Measurements from ENCODE around the gene HDLBP.
"Not testable (repeated sequence)": the region's sequence is repeated elsewhere in the genome, so short reads cannot be mapped to it uniquely, and the experiment has no call there.

Gene HDLBP

DNA sequence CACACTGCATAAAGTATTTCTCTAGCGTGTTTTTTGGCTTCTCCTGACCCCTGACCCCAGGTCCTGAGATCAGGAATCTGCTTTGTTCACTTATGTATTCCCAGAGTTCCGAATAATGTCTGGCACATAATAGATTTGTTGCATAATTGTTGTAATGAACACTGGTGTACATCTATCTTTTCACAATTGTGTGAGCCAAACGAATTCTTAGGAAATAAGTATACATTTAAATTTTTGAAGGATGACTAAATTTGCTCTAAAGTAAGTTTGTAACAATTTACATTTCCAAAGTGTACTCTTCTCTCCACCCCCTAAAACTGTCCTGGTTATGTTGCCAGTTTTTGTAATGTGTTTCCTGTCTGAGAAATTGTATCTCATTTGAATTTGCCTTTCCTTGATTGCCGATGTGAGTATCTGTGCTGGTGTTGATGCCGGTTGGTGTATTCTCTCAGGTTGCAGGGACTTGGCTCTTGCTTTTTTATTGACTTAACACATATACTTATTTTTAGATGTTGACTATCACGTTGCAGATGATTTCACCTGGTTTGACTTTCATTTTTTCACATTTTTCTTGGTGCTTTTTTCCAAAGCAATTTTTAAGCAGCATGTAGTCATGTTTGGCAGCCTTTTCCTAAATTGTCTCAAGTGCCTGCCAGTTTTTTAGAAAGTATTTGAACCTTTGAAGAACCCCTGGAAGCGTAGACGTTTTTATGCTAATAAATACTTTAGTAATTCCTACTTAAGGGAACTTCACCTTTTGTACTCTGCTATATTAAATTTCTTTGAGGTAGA is 24.6 kb upstream of the HDLBP start:
- no peak for DNase-seq (ENCODE audit: low read depth in 2 of 2)

DNA sequence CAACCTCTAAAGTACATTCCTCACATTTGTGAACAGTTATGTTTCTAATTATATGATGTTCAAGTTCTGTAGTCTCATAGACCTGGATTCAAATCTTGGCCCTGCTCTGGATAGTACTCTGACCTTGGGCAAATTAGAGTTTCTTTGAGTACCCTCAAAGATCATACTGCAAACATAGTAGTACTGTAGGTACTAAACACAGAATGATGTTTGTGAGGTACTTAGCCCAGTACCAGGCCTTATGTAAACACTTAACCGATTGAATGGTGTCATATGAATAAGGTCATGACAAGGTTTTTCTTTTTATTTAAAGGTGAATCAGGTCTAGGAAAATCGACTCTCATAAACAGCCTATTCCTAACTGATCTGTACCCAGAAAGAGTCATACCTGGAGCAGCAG is 19.3 kb upstream of the HDLBP start:
- no peak for DNase-seq (ENCODE audit: low read depth in 2 of 2)

DNA sequence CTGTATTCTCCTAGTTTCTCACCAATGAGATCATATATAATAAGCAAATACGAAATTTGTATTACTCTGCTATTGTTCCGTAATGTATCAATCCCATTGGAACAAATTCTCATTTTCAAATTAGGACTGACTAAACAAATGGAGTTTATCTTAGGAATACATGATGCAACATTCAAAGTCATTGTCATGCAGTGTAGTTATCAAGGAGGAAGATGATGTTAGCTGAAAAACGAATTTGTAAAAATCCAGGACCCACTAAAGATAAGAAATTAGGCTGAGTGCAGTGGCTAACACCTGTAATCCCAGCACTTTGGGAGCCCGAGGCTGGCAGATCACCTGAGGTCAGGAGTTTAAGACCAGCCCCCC is 15.1 kb upstream of the HDLBP start:
- DNase-seq (ENCODE audit: low read depth in 2 of 2): no peak

DNA sequence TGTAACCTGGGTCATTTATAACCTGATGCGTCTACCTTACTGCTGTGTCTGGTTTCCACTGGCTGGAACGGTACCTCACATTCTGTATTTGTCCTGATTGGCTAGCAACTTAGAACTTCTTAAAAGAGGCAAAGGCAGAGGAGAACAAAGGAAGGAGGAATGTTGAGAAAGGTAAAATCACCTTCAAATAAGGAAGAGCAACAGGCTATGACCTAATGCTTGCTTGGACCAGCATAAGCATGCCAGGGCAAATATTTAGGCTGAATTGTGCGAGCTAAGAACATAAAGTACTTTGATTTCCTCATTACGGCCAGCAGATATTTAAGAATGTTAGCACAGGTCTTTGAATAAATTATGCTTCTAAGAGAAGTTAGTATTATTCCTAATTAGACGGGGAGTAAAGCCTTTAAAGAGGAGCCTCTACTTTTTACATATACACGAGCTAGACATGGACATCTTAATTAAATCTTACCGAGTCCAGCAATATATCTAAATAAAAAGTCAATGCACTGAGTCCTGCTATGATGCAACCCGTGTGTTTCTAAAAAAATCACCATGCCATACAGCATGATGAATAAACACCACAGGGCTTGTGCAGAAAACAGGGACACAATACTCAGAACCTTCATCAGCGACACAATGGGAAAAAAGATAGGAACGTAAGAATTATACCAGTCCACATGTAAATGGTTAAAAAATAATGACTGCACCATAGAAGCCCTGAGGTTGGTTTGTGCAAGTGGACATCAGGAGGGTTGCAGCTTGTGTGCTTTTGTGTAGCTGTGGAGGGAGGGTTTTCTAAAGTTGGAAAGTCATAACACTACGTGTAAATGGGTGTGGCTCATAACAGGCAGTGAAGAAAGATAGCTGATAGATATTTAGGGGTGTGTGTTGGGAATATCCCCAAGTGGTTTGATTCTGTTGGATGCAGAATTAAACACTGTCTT is 14.5 kb upstream of the HDLBP start:
- no peak for DNase-seq (ENCODE audit: low read depth in 2 of 2)

DNA sequence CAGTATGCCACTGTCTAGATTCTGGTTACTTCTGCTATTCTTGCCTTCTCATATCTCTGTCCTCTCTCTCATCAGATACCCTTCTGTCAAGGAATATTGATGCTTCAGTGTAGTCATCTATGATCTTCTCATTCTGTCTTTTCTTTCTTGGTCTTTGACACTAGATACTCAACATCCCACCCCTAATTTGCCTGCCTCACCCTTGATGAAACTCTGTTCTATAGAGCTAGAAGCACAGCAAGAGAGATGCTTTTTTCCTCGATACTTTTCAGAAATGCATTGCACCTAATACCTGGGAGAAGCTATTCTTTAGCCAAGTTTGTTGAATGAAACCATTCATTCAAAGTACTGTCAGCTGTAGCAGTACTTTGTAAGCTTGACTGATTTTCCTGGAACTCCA is 9.8 kb upstream of the HDLBP start:
- DNase-seq (ENCODE audit: low read depth in 2 of 2): no peak

DNA sequence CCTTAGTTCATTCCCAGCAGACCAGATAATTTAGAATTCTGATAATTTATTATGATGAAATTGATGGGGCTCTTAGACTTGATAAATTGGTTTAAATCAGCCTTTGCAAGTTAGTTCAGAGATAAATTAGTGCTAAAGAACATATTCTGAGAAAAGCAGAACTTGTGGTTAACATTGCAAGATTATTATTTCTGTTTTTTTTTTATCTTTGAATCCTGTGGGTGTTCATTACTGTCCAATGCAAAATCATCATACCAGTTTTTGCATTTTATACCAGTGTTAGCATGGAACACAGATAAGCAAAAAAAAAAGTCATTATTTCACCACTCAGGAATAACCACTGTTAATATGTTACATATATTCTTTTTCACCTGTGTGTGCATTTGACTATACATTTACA is 9.3 kb upstream of the HDLBP start:
- no peak for DNase-seq (ENCODE audit: low read depth in 2 of 2)

DNA sequence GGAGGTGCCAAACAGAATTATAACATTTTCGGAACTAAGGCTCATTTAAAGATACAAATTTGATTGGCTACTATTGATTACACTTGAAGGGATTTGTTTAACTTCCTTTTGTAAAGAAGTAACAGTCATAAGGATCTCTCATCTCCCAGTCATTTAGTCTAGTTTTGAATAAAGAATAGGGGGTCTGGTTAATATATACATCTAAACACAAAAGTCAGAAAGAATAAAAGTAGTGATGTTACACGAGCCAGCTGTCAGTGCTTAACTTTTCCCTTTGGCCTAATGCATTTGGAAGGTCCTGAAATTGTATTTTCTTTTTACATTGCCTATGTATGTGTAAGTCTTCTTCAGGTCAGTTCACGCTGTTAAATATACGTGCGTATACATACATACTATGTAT is 8.3 kb upstream of the HDLBP start:
- no peak for DNase-seq (ENCODE audit: low read depth in 2 of 2)

DNA sequence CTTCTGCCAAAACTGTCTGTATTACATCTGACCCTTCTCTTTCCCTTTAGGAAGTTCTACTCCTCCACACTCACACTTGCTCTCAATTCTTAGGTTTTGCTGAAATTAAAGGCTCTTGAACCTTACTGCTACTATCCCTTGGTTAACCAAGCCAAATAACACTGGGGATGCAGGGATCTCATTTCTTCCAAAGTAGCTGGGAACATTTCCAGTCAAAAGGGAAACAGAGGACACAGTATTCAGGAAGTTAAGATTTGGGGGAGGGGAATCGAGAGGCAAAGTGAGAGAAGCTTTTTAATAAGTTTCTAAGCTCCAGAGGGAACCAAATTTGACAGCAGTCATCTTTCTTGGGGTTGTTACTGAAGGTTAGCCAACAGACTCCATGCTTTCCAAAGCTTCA is 6.4 kb upstream of the HDLBP start:
- DNase-seq (ENCODE audit: low read depth in 2 of 2): no peak

DNA sequence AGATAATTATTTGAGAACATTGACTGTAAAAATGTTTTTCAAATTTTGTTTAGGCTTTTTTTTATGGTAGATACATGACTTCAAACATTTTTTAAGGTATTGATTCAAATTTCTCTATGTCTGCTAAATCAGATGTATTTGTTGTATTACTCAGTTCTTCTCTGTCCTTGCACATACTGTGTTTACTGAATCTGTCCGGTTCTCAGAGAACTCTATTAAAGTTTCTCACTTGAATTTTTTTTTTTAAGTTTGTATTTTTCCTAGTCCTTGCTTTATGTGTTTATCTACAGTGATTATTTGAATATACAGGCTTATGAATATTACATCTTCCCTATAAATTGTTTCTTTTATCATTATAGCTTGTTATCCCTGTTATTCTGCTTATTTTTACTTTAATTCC is 5.6 kb upstream of the HDLBP start:
- DNase-seq (ENCODE audit: low read depth in 2 of 2): no peak

DNA sequence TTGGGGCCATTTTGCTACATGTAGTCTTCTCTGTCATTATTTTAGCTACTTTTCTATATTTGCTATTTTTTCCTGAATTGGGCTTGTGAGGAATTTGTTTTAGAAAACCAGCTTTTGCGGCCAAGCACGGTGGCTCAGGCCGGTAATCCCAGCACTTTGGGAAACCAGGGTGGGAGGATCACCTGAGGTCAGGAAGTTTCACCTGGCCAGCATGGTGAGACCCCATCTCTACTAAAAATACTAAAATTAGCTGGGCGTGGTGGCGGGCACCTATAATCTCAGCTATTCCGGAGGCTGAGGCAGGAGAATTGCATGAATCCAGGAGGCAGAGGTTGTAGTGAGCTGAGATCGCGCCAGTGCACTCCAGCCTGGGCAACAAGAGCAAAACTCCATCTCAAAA is 4.9 kb upstream of the HDLBP start:
- no peak for DNase-seq (ENCODE audit: low read depth in 2 of 2)

DNA sequence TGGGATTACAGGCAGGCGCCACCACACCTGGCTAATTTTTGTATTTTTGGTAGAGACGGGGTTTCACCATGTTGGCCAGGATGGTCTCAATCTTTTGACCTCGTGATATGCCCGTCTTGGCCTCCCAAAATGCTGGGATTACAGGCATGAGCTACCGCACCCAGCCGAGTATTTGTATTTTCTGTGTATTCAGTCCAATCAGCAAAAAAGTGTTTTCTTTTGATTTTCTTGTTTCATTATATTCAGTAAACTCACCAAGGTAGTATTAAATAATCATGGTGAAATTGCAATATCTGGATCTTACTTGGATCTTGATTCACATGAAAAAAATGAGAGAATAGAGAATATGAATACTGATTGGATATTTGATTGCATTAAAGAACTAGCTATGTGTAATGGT is 3.4 kb upstream of the HDLBP start:
- not testable (repeated sequence) for DNase-seq (ENCODE audit: low read depth in 2 of 2)

DNA sequence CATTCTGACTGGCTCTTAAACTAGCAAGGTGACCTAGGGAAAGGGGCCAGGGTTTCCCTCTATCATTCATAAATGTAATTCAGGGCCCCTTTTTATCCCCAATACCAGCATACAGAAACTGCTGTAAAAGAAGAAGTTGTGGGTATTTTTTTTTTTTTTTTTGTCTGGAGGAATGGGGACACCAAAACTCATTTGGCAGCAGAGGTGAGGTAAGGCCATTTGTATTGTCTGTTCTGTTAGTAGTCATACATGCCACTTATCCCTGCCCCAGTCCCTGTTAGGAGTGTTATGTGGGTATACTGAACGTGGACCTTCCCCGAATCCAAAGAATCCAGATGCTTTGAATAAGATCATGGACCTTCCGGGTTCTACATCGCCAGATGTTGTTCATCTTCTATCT is 1.9 kb upstream of the HDLBP start:
- no peak for DNase-seq (ENCODE audit: low read depth in 2 of 2)

DNA sequence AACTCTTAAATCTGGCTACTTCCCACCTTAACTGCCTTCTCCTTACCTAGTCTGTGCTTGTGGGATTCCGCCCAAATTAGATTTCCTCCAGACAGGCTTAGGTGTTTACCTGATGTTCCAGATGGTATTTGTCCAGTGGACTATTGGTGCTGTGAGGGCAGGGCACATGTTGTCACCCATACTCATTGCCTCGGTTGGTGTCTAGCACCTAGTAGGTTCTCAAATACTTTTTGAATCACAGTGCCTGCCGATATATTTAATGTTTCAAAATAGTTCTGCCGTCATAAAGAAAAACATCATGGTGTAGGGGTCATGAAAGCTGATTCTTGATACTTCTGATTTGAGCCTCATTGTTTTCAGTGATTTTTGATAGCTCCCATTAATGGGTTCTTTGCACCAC is 1.4 kb upstream of the HDLBP start:
- DNase-seq (ENCODE audit: low read depth in 2 of 2): no peak

DNA sequence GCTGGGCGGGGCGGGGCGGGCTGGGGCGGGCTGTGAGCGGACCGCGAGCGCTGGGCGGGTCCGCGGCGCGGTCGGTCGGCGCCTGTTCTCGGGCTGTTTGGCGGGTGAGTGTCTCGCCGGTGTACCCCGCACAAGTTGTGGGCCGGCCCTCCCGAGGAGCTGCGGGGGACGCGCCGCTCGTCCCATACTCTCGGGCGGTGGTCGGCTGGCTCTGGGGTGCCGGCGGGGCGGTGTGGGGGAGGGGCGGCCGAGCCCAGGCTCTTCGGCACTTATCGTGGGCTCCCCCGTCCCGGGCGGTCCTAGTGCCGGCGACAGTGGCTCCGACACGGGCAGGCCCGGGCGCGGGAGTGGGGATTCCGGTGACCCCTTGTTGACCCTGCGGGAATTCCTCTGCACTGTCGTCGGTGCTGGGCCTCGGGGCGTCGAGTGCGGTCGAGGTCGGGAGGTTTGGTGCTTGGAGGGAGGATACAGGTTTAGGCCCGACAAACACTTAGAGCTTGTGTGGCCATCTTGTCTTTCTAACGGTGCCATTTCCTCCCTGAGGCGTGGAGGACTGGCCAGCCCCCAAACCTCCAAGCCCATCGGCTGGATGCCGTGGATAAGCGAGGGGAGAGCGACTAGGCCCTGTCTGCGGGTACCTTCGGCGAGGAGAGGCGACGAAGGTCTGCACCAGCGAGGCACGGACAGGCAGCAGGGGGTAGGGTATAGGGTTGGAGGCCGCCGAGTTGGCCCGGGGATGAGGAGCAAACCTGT is 583 bp upstream of the HDLBP start, which contains the start of gene SEPTIN2:
TSS of gene SEPTIN2 (plus strand) at position 47 of the 753 bp plus-strand sequence. CDS start 8,308 bp downstream, outside the sequence.
- DNase-seq (ENCODE audit: low read depth in 2 of 2): peak; percentile 28 to 39

DNA sequence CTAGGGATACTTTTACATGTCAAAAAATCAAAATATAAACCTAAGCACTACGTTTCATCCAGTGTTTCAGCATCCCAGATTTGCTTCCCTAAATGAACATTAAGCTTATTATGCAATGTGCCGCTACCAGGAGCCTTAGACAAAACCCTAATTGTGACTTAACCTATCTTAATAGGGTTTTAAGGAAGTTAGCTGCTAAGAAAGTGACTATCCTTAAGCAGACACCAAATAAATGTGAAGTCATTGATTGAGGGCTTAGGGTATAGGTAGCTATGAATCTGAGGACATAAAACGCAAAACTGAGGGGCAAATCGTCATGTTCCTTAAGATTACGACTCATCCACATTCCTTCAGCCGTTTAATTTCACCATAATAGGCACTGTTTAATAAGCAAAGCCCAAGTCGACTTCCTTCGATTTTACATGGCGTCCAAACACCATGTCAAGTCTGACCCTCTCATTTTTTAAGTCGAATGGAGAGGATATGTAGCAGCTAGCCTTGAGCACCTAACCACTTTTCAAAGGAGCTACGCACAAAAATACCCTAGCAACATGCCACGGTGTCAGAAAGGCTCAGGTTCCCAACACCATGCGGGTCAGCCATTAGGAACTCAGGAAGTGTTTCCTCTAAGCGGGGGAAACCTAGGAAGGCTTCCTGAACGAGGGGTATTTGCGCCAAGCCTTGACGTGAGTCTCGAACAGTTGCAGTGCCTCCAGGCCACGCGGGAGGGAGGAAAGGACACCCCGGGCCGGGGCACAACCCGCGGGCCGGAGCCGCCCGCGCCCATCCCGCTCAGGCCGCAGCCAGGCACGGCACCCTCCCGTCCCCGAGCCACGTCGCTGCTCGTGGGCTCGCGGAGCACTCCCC is 1.0 kb downstream of the HDLBP start:
- DNase-seq (ENCODE audit: low read depth in 2 of 2): peak; percentile 13 to 14

DNA sequence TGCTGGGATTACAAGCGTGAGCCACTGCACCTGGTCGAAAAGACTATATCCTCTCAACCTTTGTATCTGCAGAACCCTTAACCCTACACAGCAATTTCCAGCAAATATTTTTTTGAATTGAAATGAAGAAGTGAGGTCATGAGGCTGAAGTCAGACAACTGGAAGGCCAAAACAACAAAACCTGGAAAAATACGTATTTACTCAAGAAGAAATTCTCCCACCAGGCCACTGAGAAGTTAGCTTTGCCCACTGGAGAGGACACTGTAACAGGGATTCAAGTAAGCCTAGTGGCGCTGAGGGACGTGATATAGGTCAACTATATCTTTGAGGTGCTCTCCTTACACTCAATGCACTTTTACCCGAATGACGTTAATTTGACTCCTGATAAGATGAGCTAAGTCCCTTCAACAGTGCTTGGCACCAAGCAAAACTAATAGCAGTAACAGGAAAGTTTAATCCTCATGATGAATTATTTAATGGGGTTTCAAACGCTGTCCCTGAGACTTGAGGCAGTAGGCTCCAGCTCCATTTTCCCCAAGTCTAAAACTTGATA is 1.9 kb downstream of the HDLBP start:
- no peak for DNase-seq (ENCODE audit: low read depth in 2 of 2)

DNA sequence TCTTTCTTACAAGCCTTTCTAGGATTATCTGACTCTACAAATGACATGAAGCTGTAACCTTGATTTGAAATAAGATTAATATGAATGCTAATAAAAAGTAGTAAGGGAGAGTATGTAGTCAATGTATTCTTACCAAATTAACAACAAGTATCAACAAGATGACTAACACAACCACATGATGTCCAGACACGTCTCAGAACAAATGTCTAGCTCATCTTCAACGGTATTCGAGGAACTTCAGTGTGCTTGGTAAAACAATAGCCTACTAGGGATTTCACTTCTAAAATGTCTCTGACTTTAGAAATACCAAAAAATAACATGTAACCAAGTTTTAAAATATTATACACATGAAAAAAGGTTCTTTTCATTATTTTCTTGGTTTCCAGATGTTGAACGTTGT is 3.4 kb downstream of the HDLBP start:
- peak in 1 of 2 experiments; percentile 8 for DNase-seq (ENCODE audit: low read depth in 2 of 2)

DNA sequence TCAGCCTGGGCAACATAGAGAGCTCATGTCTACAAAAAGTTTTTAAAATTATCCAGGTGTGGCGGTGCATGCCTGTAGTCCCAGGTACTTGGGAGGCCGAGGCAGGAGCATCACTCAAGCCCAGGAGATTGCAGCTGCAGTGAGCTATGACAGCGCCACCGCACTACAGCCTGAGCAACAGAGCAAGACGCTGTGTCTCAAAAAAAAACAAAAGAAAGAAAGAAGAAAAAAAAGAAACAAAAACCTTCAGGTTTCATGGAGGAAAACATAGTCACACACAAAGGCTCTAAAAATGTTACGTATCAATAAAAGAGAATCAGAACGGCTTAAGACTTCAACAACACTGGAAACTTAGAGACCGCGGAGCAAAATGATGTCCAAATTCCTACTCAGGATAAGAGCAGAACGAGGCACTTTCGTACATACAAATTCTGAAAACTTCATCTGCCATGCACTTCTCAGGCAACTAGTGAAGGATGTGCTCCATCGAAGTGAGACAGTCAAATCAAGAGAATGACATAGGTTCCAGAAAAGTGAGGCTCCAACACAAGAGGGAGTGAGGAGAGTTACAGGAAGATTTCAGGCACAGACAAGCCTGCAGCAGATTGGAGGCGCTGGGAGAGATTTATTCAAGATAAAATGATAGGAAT is 4.4 kb downstream of the HDLBP start:
- DNase-seq (ENCODE audit: low read depth in 2 of 2): no peak

DNA sequence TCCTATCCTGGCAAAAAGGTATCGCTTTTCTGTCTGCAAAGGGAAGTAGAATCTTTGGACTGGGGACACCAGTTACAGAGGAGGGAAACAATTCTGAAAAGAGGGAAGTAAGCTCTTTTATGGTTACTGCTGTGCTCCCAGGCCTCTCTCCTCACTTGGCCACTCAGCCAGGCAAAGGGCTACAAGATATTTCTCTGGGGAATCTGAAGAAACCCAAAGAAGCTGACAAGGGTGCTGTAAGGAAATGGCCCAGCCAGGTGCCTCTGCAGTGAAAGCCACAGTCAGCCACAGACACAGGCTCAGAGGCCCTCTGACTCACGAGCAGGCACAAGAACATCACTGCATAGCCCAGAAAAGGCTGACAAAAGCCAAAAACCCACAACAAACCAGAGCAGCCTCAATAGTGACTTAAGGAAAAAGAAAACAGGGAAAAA is 5.8 kb downstream of the HDLBP start:
- DNase-seq (ENCODE audit: low read depth in 2 of 2): no peak

DNA sequence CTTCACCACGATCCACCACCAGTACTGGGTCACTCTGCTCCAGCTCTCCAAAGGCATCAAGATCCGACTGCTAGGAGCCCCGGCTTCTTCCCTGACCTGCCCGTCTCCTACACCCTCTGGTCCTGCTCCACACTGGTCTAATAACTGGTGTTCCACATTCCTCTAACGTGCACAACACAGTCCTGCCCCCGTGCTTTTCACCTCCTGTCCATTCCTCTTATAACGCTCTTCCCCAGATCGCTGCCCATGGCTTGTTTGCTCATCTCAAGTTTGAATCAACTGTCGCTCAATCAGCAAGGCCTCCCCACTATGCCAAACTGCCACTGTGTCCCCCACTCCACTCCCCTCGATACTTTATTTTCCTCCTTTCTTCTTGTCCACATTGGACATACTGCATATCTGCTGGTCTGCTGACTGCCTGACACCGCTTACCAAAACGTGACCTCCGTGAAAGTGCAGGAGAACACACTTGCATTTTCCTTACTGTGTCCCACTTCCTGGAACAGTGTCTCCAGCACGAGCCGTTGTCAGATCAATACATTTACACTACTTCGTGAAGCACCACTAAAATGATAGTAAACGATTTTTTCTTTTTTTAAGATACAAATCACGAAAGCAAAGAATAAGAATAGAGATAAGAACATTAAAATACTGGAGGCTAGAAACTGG is 6.5 kb downstream of the HDLBP start:
- no peak for DNase-seq (ENCODE audit: low read depth in 2 of 2)
